WTC11 (cell line): ENCODE data around the gene CXCL11. TPM values are rescaled to one million over a fixed set of nuclear protein-coding genes. Genes with fewer than 3 reads are reported as not detected.

ENCODE experiments used
- ATAC-seq: fragments of 200-7000 bp; cut with Tn5 transposase; 2 replicates; pipeline ENCODE4 v1.10.0; 2021; ENCODE audit warnings: mild to moderate bottlenecking, moderate library complexity
- CTCF ChIA-PET: fragments of 300-600 bp; sonication (Branson Sonifier 250); formaldehyde crosslinking; loops from one replicate; lab custom pipeline; 2021; ENCODE audit warnings: antibody characterized with exemption; lab: Charles Lee
- POLR2A ChIA-PET: fragments of 350-600 bp; sonication (Branson Sonifier 250); formaldehyde crosslinking; loops from one replicate; lab custom pipeline; 2021; ENCODE audit warnings: antibody characterized with exemption; lab: Charles Lee
- DNase-seq: peaks from one replicate; pipeline ENCODE4 v3.0.0; 2021; ENCODE audit warnings: low spot score
- H3K27ac Mint-ChIP-seq: 2 replicates; pipeline ENCODE4 v1.8.0; 2021; ENCODE audit warnings: mixed read lengths
- H3K27me3 Mint-ChIP-seq: 2 replicates; pipeline ENCODE4 v1.8.0; 2021; ENCODE audit warnings: low read depth, mild to moderate bottlenecking, moderate library complexity, mixed read lengths
- H3K36me3 Mint-ChIP-seq: 2 replicates; pipeline ENCODE4 v1.8.0; 2021; ENCODE audit warnings: mixed read lengths
- H3K4me1 Mint-ChIP-seq: 2 replicates; pipeline ENCODE4 v1.8.0; 2022; ENCODE audit warnings: mixed read lengths
- H3K4me3 Mint-ChIP-seq: 2 replicates; pipeline ENCODE4 v1.8.0; 2021; ENCODE audit warnings: mild to moderate bottlenecking, moderate library complexity, mixed read lengths
- H3K9me3 Mint-ChIP-seq: 2 replicates; pipeline ENCODE4 v1.8.0; 2021; ENCODE audit warnings: mixed read lengths
- CREM ChIP-seq: sonication (generic); formaldehyde crosslinking; IDR thresholded peaks from 2 replicates; pipeline ENCODE4 v1.8.1; 2022; ENCODE audit warnings: mild to moderate bottlenecking, missing genetic modification reagents, moderate library complexity
- EMX1 ChIP-seq: fragments of 250-450 bp; sonication (Bioruptor Pico); IDR thresholded peaks from 2 replicates; pipeline ENCODE4 v1.8.0; 2021; ENCODE audit warnings: mild to moderate bottlenecking
- HMGA2 ChIP-seq: fragments of 250-450 bp; sonication (Bioruptor Pico); IDR thresholded peaks from 2 replicates; pipeline ENCODE4 v1.4.0; 2021; ENCODE audit warnings: mild to moderate bottlenecking, moderate library complexity
- NR1H2 ChIP-seq: sonication (generic); formaldehyde crosslinking; IDR thresholded peaks from 2 replicates; pipeline ENCODE4 v1.9.0; 2021; ENCODE audit warnings: mild to moderate bottlenecking, moderate library complexity, missing genetic modification reagents
- RELA ChIP-seq: sonication (generic); formaldehyde crosslinking; IDR thresholded peaks from 2 replicates; pipeline ENCODE4 v1.8.1; 2022; ENCODE audit warnings: missing genetic modification reagents, mild to moderate bottlenecking, borderline replicate concordance
- SOX15 ChIP-seq: fragments of 250-450 bp; sonication (Bioruptor Pico); IDR thresholded peaks from 2 replicates; pipeline ENCODE4 v1.9.0; 2021; ENCODE audit warnings: mild to moderate bottlenecking
- ZNF121 ChIP-seq: sonication (generic); formaldehyde crosslinking; IDR thresholded peaks from 2 replicates; pipeline ENCODE4 v1.8.0; 2023; ENCODE audit warnings: missing genetic modification reagents
- total RNA-seq: library from RNA; stranded (reverse); gene quantifications from 3 replicates; pipeline ENCODE4 v1.2.3, GENCODE V29; 2021
- TF ChIP-seq, protein P1 (sequence below): sonication (generic); formaldehyde crosslinking; IDR thresholded peaks from 2 replicates; pipeline ENCODE4 v1.8.1; 2023; ENCODE audit warnings: mild to moderate bottlenecking, missing genetic modification reagents
- TF ChIP-seq, protein P2 (sequence below): sonication (generic); formaldehyde crosslinking; IDR thresholded peaks from 2 replicates; pipeline ENCODE4 v1.8.0; 2023; ENCODE audit warnings: missing genetic modification reagents
- TF ChIP-seq, protein P3 (sequence below): sonication (generic); formaldehyde crosslinking; conservative IDR thresholded peaks from 2 replicates; pipeline ENCODE4 v1.8.1; 2022; ENCODE audit warnings: mild to moderate bottlenecking, missing genetic modification reagents

CXCL11 gene
- total RNA-seq, 1 experiment from 2014 or later = 0.20 TPM

DNA sequence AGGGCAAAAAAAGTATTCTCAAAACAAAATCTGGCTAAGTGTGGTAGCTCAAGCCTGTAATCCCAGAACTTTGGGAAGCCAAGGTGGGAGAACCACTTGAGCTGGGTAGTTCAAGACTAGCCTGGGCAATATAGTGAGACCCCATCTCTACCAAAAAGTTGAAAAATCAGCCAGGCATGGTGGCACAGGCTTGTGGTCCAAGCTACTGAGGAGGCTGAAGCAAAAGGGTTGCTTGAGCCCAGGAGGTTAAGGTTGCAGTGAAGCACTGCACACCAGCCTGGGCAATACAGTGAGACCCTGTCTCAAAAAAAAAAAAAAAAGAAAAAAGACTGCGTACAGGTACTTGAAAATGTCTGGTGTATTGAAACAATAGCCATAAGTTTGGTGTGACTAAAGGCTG, 43.4 kb downstream of the CXCL11 start:
- Mint-ChIP-seq H3K4me1 (peaks cover 12% of the 10 kb centered on the region), H3K36me3 (0 out of 2 replicates have a peak, but pooled peaks cover 2% of the 10 kb centered on the region), H3K4me3 (no peak overlapping the region), H3K27ac (no peak overlapping the region), H3K9me3 (no peaks in the 10 kb centered on the region), H3K27me3 (peaks cover 9% of the 10 kb centered on the region)
- CTCF ChIA-PET = interaction anchor here (1.2 kb wide), 1 partner anchor 94 kb away, joined by 3 read pairs; no protein-coding TSS in a partner anchor
- DNase-seq = no peak
- no peak for TF ChIP-seq NR1H2 (CRISPR knock-in tag)
- TF ChIP-seq, protein P1, sequence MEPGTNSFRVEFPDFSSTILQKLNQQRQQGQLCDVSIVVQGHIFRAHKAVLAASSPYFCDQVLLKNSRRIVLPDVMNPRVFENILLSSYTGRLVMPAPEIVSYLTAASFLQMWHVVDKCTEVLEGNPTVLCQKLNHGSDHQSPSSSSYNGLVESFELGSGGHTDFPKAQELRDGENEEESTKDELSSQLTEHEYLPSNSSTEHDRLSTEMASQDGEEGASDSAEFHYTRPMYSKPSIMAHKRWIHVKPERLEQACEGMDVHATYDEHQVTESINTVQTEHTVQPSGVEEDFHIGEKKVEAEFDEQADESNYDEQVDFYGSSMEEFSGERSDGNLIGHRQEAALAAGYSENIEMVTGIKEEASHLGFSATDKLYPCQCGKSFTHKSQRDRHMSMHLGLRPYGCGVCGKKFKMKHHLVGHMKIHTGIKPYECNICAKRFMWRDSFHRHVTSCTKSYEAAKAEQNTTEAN (CRISPR knock-in tag) = no peak
- TF ChIP-seq HMGA2 (CRISPR knock-in tag) = no peak
- TF ChIP-seq ZNF121 (CRISPR knock-in tag) = peak; percentile 86
- TF ChIP-seq, protein P2, sequence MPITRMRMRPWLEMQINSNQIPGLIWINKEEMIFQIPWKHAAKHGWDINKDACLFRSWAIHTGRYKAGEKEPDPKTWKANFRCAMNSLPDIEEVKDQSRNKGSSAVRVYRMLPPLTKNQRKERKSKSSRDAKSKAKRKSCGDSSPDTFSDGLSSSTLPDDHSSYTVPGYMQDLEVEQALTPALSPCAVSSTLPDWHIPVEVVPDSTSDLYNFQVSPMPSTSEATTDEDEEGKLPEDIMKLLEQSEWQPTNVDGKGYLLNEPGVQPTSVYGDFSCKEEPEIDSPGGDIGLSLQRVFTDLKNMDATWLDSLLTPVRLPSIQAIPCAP (CRISPR knock-in tag) = no peak
- TF ChIP-seq, all 79 proteins: peak for 1
- POLR2A ChIA-PET = no interaction called here
- ATAC-seq = no peak

DNA sequence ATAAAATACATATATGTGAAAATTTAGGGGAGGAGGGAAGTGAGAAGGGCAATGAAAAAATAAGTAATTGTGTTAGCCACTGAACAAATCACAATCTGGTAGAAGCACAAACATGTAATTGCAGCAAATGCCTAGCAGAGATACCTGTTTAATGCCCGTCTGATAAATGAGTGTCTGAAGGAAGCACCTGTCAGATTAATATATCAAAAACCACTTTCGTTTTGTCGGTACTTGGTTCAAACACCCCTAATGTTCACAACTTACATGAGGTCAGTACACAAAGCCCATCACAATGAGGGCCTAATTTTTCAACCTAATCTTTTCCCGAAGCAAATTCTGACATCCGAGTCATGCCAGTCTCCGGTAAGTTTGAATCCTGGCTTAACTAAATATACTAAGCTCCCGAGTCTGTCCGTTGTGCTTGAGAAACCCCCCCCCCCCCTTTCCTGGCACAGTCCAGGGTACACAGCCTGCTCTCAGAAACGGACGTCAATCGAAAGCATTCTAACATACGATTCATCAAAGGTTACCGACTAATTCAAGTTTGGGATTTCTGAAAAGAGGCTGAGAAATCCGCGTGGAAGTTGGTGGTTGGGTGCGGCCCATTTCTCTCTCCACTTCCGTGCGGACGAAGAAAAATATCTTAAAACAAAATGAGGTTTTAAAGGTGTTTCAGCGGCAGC, 45.9 kb downstream of the CXCL11 start:
- Mint-ChIP-seq H3K4me3 (peak overlapping the region; percentile 86), H3K27me3 (peaks cover 7% of the 10 kb centered on the region), H3K4me1 (peaks cover 12% of the 10 kb centered on the region), H3K9me3 (no peaks in the 10 kb centered on the region), H3K36me3 (0 out of 2 replicates have a peak, but pooled peaks cover 2% of the 10 kb centered on the region), H3K27ac (no peak overlapping the region)
- DNase-seq (no peak), ATAC-seq (no peak)
- TF ChIP-seq RELA (CRISPR knock-in tag) = no peak
- POLR2A ChIA-PET = interaction anchor here (0.6 kb wide), 2 partner anchors 84 to 102 kb away, joined by 3 to 4 read pairs; no protein-coding TSS in a partner anchor
- CTCF ChIA-PET = interaction anchor here (0.5 to 1.4 kb wide), 4 partner anchors 49 to 140 kb away, joined by 3 to 6 read pairs (median 4); partner anchors contain the start of gene NAAA

DNA sequence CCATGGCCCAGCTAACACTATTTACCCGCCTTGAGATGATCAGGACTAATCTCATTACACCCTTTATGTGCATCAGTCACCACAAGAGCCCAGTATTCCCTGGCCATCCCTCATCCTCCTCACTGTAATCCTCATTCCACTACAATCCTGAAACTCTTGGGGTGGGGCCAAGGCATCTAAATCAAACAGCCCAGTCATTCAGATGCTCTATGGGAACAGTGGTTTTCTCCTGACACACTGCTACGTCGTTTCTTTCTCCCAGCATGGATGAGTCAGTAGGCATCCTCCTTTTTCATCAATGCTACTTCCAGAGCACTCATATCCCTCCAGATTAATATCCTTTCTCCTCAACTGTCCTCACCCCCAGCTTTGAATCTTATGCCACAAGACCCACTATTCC, 50.8 kb downstream of the CXCL11 start:
- H3K27me3 Mint-ChIP-seq = no peaks in the 10 kb centered on the region
- H3K4me1 Mint-ChIP-seq = peaks cover 12% of the 10 kb centered on the region
- H3K27ac Mint-ChIP-seq = no peak overlapping the region
- CTCF ChIA-PET = no interaction called here
- H3K4me3 Mint-ChIP-seq = no peak overlapping the region
- POLR2A ChIA-PET = no interaction called here
- H3K9me3 Mint-ChIP-seq = peaks cover 7% of the 10 kb centered on the region
- no peak for TF ChIP-seq SOX15
- no peak for TF ChIP-seq EMX1 (CRISPR knock-in tag)
- TF ChIP-seq, protein P3, sequence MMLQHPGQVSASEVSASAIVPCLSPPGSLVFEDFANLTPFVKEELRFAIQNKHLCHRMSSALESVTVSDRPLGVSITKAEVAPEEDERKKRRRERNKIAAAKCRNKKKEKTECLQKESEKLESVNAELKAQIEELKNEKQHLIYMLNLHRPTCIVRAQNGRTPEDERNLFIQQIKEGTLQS (CRISPR knock-in tag) = no peak
- no peak for TF ChIP-seq CREM (CRISPR knock-in tag)
- peaks cover 30% of the 10 kb centered on the region for H3K36me3 Mint-ChIP-seq
- no peak for ATAC-seq
- no peak for DNase-seq

Other genes with a start within 250 kb of the CXCL11 start
- 0.16 TPM in 1 of 3 replicates, not detected in the others for gene PPEF2, start 133.6 kb downstream of the CXCL11 start, total RNA-seq
- gene NAAA, start 95.1 kb downstream of the CXCL11 start, total RNA-seq = 7.1 to 9.0 TPM (median 8.2 TPM) in 3 replicates
- gene SDAD1, start 45.1 kb downstream of the CXCL11 start, total RNA-seq = 48.1 to 56.6 TPM (median 54.8 TPM) in 3 replicates
- gene CXCL9, start 28.6 kb downstream of the CXCL11 start, total RNA-seq = 0.07 TPM in 1 of 3 replicates, not detected in the others
- gene CXCL10, start 12.6 kb downstream of the CXCL11 start, total RNA-seq = not detected in 3 replicates
- 0.27 to 0.59 TPM in 2 of 3 replicates, not detected in the other for gene ART3, start 38.6 kb upstream of the CXCL11 start, total RNA-seq
- 76.2 to 84.5 TPM (median 79.3 TPM) in 3 replicates for gene NUP54, start 112.3 kb upstream of the CXCL11 start, total RNA-seq
- 38.0 to 42.2 TPM (median 39.9 TPM) in 3 replicates for gene SCARB2, start 177.8 kb upstream of the CXCL11 start, total RNA-seq
- 1.4 to 1.6 TPM (median 1.6 TPM) in 3 replicates for gene FAM47E, start 215.7 kb upstream of the CXCL11 start, total RNA-seq